DOHH2 (cell line): Measurements from ENCODE around the gene PRPS2.
A peak's percentile ranks its signal among the peaks of the same experiment; 100 is the strongest.

Source experiments
- H3F3A ChIP-seq: fragments of 200-600 bp; sonication (generic), shearing (Covaris generic); 2 replicates; pipeline ENCODE4 v1.6.0; 2016; ENCODE audit warnings: antibody characterized with exemption, mild to moderate bottlenecking; ENCODE audit not compliant: control insufficient read depth, insufficient read depth
- H3K27ac ChIP-seq: fragments of 200-600 bp; sonication (generic); 2 replicates; pipeline ENCODE4 v1.5.1; 2014; ENCODE audit warnings: low read depth, mild to moderate bottlenecking, low read length, moderate library complexity
- H3K27me3 ChIP-seq: fragments of 200-600 bp; sonication (generic); 2 replicates; pipeline ENCODE4 v1.6.1; 2014; ENCODE audit warnings: mild to moderate bottlenecking, low read length, mixed read lengths; ENCODE audit not compliant: control insufficient read depth
- H3K36me3 ChIP-seq: fragments of 200-600 bp; sonication (generic); 2 replicates; pipeline ENCODE4 v1.6.1; 2014; ENCODE audit warnings: mild to moderate bottlenecking, low read length, moderate library complexity, mixed read lengths; ENCODE audit not compliant: control insufficient read depth
- H3K4me1 ChIP-seq: fragments of 200-600 bp; sonication (generic); 2 replicates; pipeline ENCODE4 v1.6.1; 2014; ENCODE audit warnings: mild to moderate bottlenecking, low read length, mixed read lengths; ENCODE audit not compliant: control insufficient read depth
- H3K4me2 ChIP-seq: fragments of 200-600 bp; sonication (generic); 2 replicates; pipeline ENCODE4 v1.6.0; 2014; ENCODE audit warnings: mild to moderate bottlenecking, low read length, moderate library complexity
- H3K4me3 ChIP-seq: fragments of 200-600 bp; sonication (generic); 2 replicates; pipeline ENCODE4 v1.5.1; 2014; ENCODE audit warnings: mild to moderate bottlenecking, low read length, mixed read lengths
- H3K79me2 ChIP-seq: fragments of 200-600 bp; sonication (generic); 2 replicates; pipeline ENCODE4 v1.6.1; 2014; ENCODE audit warnings: mild to moderate bottlenecking, low read length, mixed read lengths; ENCODE audit not compliant: control insufficient read depth
- H3K9me2 ChIP-seq: fragments of 200-600 bp; sonication (generic); replicated peaks from 2 replicates; pipeline ENCODE4 v1.6.1; 2014; ENCODE audit warnings: mild to moderate bottlenecking, low read length, mixed read lengths; ENCODE audit not compliant: control insufficient read depth
- H3K9me3 ChIP-seq: fragments of 200-600 bp; sonication (generic); 2 replicates; pipeline ENCODE4 v1.6.1; 2014; ENCODE audit warnings: antibody characterized with exemption, low read length, mixed read lengths; ENCODE audit not compliant: control insufficient read depth, insufficient read depth
- H4K20me1 ChIP-seq: fragments of 200-600 bp; sonication (generic); 2 replicates; pipeline ENCODE4 v1.6.0; 2014; ENCODE audit warnings: low read depth, mild to moderate bottlenecking, antibody characterized with exemption, low read length, moderate library complexity; ENCODE audit not compliant: control insufficient read depth, insufficient read depth
- CTCF ChIP-seq: fragments of 200-600 bp; sonication (generic); IDR thresholded peaks from one replicate; pipeline ENCODE4 v1.5.1; 2014; ENCODE audit warnings: antibody characterized with exemption, mild to moderate bottlenecking, low read depth, low read length; ENCODE audit not compliant: poor library complexity, severe bottlenecking
- EZH2phosphoT487 ChIP-seq: fragments of 200-600 bp; sonication (generic); IDR thresholded peaks from 2 replicates; pipeline ENCODE4 v1.6.1; 2017; ENCODE audit warnings: borderline replicate concordance, mild to moderate bottlenecking, antibody characterized with exemption, low read length, moderate library complexity, mixed read lengths

Gene PRPS2

GRCh38 chrX:12824944-12825343 lies 33.7 kb downstream of the PRPS2 start:
- Histone ChIP-seq H3K79me2 (no peaks in the 10 kb centered on the region), H3K9me2 (no peaks in the 10 kb centered on the region), H4K20me1 (no peaks in the 10 kb centered on the region), H3K36me3 (peaks cover 36% of the 10 kb centered on the region), H3K9me3 (no peaks in the 10 kb centered on the region), H3K4me1 (no peaks in the 10 kb centered on the region), H3K27me3 (no peaks in the 10 kb centered on the region), H3K4me2 (no peak overlapping the region), H3F3A (no peaks in the 10 kb centered on the region), H3K4me3 (no peak overlapping the region), H3K27ac (no peak overlapping the region)
- TF ChIP-seq CTCF = no peak
- TF ChIP-seq EZH2phosphoT487 = no peak

- Histone ChIP-seq H3K9me3 (no peaks in the 10 kb centered on the region), H3K9me2 (no peaks in the 10 kb centered on the region), H3K4me3 (no peak overlapping the region), H3K36me3 (peaks cover 27% of the 10 kb centered on the region), H3F3A (no peaks in the 10 kb centered on the region), H4K20me1 (no peaks in the 10 kb centered on the region), H3K27me3 (no peaks in the 10 kb centered on the region), H3K4me2 (no peak overlapping the region), H3K4me1 (no peaks in the 10 kb centered on the region), H3K79me2 (no peaks in the 10 kb centered on the region), H3K27ac (no peak overlapping the region)
- TF ChIP-seq CTCF (no peak), EZH2phosphoT487 (no peak)
Measured at GRCh38 chrX:12825801-12826200, 34.6 kb downstream of the PRPS2 start.

- Histone ChIP-seq H3K4me2 (peak overlapping the region; percentile 91), H3K27ac (peak overlapping the region; percentile 42), H3K9me2 (no peaks in the 10 kb centered on the region), H4K20me1 (no peaks in the 10 kb centered on the region), H3K4me3 (peak overlapping the region; percentile 66), H3K9me3 (no peaks in the 10 kb centered on the region), H3K4me1 (peaks cover 20% of the 10 kb centered on the region), H3F3A (no peaks in the 10 kb centered on the region; the same call in 1 of the 2 replicates), H3K27me3 (no peaks in the 10 kb centered on the region), H3K79me2 (no peaks in the 10 kb centered on the region), H3K36me3 (no peaks in the 10 kb centered on the region)
- TF ChIP-seq CTCF (no peak), EZH2phosphoT487 (no peak)
Measured at GRCh38 chrX:12843061-12843667, 52.0 kb downstream of the PRPS2 start.
